NOMO-1 (cell line): Measurements from ENCODE around the gene DMD.

ENCODE experiments used
- DNase-seq, 2 experiments: peaks; one replicate each; lab custom pipeline; 2025; ENCODE audit not compliant: unreplicated experiment in 2 of 2; lab: John Stamatoyannopoulos, UW

DMD gene

GRCh38 chrX:33045882-33046281 is 165.5 kb downstream of the DMD start:
- no peak for DNase-seq

GRCh38 chrX:33045245-33045644 is 166.1 kb downstream of the DMD start:
- DNase-seq, result no peak

- no peak for DNase-seq
Observed at GRCh38 chrX:33041141-33041540, 170.2 kb downstream of the DMD start.

GRCh38 chrX:33032700-33033099 is 178.6 kb downstream of the DMD start:
- DNase-seq, result no peak

GRCh38 chrX:33014949-33015348 is 196.4 kb downstream of the DMD start:
- no peak for DNase-seq

- no peak for DNase-seq
Observed at GRCh38 chrX:33014086-33014485, 197.3 kb downstream of the DMD start.

GRCh38 chrX:33001107-33001506 is 210.2 kb downstream of the DMD start:
- no peak for DNase-seq

GRCh38 chrX:32998776-32999175 is 212.6 kb downstream of the DMD start:
- no peak for DNase-seq

- DNase-seq, result no peak
Observed at GRCh38 chrX:32995427-32995826, 215.9 kb downstream of the DMD start.

GRCh38 chrX:32987142-32987541 is 224.2 kb downstream of the DMD start:
- DNase-seq, result no peak

GRCh38 chrX:32985544-32985943 is 225.8 kb downstream of the DMD start:
- DNase-seq, result no peak

GRCh38 chrX:32966821-32967355 is 244.5 kb downstream of the DMD start:
- DNase-seq, result no peak

- no peak for DNase-seq
Observed at GRCh38 chrX:32954125-32954524, 257.2 kb downstream of the DMD start.

GRCh38 chrX:32948130-32948529 is 263.2 kb downstream of the DMD start:
- DNase-seq, result no peak

- DNase-seq, result no peak
Observed at GRCh38 chrX:32937043-32937442, 274.3 kb downstream of the DMD start.

GRCh38 chrX:32933548-32933947 is 277.8 kb downstream of the DMD start:
- DNase-seq, result no peak

- DNase-seq, result no peak
Observed at GRCh38 chrX:32929040-32929439, 282.3 kb downstream of the DMD start.

- no peak for DNase-seq
Observed at GRCh38 chrX:32896088-32896487, 315.3 kb downstream of the DMD start.

GRCh38 chrX:32894679-32895078 is 316.7 kb downstream of the DMD start:
- DNase-seq, result no peak

GRCh38 chrX:32893751-32894150 is 317.6 kb downstream of the DMD start:
- DNase-seq, result no peak

GRCh38 chrX:32877592-32877991 is 333.8 kb downstream of the DMD start:
- no peak for DNase-seq

- DNase-seq, result no peak
Observed at GRCh38 chrX:32874839-32875238, 336.5 kb downstream of the DMD start.

- DNase-seq, result no peak
Observed at GRCh38 chrX:32873786-32874185, 337.6 kb downstream of the DMD start.
